SKM-1 treated with dmso at 0.1 percent for 144 hours (cell line): ENCODE data around the gene TMEM202.
"Not testable (repeated sequence)": the region's sequence is repeated elsewhere in the genome, so short reads cannot be mapped to it uniquely, and the experiment has no call there.

Experiments
- DNase-seq: peaks from one replicate; lab custom pipeline; 2025; ENCODE audit not compliant: unreplicated experiment; lab: John Stamatoyannopoulos, UW

The TMEM202 gene

DNA sequence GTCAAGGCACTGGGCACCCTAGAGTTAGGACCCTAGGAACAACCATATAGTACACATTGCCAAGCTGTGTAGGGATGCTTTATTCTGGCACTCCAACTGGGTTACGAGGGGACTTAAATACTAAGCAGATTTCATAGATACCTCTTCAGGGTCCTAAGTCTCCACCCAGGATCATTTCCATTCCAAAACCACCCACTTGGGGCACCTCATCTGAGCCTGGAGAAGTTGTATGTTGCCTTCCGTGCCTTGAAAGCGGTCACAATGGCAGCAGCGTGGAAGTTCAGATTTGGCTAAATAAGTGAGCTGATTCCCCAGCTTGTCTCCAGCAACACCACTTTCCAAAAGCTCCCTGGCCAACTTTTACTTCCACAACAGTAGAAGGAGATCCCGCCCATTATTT, 4.6 kb downstream of the TMEM202 start:
- DNase-seq, result no peak

DNA sequence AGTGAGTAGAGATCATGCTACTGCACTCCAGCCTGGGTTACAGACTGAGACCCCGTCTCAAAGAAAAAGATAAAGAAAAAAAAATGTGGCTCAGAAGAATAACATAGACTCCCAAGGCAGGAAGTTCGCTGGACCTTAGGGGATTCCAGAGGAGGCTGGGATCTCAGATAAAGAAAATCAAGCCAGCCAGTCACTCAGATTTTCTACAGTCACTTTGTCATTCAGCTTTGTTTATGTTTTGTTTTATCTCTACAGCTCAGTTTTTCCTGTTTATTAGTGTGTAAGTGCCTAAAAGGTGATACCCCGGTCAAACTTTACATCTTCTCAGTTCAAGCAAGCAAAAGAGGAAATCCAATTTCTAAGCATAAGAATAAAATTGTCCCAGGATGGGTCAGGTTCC, 6.3 kb downstream of the TMEM202 start:
- no peak for DNase-seq

DNA sequence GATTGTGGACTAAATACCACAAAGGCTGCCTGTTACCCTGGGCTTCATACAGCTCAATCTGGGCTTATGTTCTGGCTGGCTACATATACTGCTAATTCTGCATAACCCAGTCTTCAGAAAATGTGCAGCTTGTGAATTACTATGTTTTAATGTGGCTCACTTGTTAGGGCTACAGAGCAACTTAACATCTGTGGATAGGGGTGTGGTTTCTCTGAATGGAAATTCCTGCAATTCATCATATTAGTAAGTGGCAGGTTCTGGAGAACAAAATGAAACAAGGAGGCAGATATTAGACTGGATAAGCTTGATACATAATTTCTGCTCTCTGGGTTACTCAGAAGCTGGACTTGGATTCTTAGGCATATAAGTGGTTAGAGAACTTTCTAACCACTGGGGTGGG, 6.7 kb downstream of the TMEM202 start:
- no peak for DNase-seq

DNA sequence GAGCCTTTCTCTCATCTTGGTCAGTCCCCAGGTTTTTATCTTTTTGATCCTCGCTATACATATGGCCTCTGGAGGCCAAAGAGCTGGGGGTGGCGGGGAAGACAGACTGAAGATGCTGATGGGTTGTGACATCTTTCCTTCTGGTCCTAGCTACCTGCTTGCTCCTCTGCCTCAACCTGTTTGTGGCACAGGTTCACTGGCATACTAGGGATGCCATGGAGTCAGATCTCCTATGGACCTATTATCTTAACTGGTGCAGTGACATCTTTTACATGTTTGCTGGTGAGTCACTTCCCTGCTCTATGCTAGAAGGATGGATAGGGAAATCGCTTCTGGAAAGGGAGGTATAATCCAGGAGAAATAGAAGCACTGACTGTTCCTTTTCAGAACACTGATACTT, 8.8 kb downstream of the TMEM202 start:
- no peak for DNase-seq

DNA sequence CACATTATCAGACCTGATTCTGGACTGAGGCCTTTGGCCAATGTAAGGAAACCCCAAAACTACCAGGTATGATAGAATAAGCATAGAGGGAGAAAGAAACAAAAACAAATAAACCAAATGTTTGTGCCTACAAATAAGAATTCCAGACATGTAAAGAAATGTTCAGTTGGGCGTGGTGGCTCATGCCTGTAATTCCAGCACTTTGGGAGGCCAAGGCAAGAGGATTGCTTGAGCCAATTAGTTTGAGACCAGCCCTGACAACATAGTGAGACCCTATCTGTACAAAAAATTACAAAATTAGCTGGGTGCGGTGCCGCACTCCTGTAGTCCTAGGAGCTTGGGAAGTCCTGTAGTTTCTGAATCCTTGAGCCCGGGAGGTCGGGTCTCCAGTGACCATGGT, 13.0 kb downstream of the TMEM202 start:
- no peak for DNase-seq

DNA sequence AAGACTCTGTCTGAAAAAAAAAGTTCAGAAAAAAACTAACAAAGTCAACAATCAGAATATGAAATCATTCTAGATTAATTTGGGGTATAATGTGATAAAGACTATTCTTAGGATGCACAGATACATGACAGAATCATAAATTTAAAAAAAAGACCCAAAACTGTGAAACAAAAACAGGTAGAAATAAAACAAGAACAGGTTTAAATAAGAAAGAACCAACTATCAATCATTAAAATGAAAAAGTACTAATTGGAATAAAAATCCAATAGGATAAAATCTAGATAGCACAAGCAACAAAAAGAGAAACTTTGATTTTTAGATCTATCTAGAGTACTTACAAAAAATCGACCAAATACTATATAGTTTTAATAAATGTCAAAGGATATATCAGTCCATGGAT, 13.4 kb downstream of the TMEM202 start:
- no peak for DNase-seq

DNA sequence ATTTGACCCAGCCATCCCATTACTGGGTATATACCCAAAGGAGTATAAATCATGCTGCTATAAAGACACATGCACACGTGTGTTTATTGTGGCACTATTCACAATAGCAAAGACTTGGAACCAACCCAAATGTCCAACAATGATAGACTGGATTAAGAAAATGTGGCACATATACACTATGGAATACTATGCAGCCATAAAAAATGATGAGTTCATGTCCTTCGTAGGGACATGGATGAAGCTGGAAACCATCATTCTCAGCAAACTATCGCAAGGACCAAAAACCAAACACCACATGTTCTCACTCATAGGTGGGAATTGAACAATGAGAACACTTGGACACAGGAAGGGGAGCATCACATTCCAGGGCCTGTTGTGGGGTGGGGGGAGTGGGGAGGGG, 15.2 kb downstream of the TMEM202 start:
- DNase-seq, result not testable (repeated sequence)

DNA sequence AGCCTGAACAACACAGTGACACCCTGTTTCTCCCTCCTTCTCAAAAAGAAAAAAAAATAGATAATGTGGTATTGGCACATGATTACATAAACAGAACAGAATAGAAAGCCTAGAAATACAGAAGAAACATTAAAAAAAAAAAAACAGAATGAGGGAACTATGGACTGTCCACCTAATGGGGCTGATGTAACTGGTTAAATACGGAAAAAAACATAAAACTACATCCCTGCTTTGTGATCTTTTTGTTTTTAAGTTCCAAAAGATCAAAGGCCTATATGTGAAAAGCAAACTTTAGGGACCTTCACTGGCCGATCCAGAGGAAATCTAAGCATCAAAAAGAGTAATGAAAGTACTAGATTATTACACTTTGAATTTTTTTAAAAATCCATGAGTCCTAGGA, 17.2 kb downstream of the TMEM202 start:
- DNase-seq, result no peak

DNA sequence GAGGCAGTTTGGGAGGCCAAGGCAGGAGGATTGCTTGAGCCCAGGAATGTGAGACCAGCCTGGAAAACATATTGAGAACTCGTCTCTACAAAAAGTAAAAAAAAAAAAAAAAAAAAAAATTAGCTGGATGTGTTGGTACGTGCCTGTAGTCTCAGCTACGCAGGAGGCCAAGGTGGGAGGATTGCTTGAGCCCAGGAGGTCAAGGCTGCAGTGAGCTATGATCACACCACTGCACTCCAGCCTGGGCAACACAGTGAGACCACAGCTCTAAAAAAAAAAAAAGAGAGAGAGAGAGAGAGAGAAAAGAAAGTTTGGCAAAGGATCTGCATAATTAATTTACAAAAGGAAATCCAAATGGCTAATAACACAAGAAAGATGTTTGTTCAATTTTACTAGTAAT, 21.7 kb downstream of the TMEM202 start:
- not testable (repeated sequence) for DNase-seq

GRCh38 chr15:72420576-72420975, 22.5 kb downstream of the TMEM202 start:
- peak; percentile 53 for DNase-seq

DNA sequence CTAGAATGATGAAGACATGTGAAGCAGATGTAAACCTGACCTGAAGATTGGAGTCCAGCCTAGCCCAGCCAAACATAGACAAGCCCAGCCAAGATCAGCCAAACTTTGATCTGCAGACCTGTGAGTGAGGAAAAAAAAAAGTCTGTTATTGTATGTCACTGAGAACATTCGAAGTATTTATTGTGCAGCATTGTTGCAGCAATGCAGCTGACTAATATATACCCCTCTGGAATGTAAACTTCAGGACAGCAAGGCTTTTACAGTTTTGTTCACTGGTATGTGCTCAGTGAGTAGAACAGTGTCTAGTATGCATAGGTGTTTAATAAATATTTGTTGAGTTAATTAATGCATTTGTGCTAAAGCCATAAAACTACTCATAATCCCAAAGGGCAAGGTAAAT, 23.4 kb downstream of the TMEM202 start:
- DNase-seq, result no peak

DNA sequence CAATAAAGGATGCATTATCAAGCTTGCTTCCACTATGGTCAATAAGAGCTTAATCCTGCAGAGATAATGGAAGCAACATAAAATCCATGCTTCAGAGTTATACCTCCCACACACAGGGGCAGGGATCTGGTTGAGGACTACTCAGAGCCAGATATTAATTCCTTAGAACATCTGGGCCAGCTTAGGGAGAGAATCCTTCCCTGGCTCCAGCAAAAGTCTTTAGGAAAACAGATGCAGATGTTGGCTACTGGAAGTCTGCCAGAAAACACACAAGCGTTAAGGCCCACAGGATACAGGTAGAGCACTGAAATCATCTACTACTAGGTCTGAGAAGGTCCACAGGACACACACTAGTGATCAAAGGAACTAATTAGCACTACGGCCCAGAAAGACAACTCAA, 25.2 kb downstream of the TMEM202 start:
- DNase-seq, result no peak

DNA sequence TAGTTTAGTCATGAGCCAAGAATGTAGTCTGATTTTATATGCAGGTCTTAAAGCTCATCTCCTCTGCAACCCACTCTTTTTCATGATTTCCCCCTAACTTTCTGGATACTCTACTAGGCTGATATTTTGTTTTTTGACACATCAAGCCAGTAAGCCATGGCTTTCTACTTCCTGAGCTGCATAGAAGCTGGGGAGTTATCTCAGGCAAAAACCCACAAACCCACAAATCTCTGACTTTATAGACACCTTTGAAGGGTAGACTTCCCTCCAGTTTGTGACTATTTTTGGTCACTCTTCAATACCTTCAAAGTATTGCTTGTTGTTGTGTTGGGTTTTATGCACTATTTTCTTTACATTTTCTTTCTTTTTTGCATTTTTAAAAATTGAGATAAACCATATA, 28.6 kb downstream of the TMEM202 start:
- no peak for DNase-seq

DNA sequence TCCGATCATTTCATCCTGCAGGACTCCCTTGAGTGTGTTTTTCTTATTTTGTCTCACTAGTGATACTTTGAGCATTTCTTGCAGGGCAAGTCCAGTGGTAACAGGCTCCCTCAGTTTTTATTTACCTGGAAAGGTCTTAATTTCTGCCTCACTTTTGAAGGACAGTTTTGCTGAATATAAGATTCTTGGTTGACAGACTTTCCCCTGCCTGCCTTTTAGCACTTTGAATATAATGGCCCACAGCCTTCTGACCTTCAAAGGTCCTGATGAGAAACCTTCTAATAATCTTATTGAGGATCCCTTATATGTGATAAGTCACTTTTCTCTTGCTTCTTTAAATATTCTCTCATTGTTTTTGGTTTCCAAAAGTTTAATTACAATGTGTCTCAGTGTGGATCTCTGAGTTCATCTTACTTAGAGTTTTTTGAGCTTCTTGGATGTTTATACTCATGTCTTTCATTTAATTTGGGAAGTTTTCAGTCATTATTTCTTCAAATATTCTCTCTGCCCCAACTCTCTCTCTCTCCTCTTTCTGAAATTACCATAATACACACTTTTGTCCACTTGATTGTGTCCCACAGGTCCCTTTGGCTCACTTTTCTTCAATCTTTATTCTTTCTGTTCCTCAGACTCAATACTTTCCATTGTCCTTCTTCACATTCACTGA, 39.7 kb downstream of the TMEM202 start:
- DNase-seq, result no peak

GRCh38 chr15:72442848-72443247, 44.7 kb downstream of the TMEM202 start:
- not testable (repeated sequence) for DNase-seq

- no peak for DNase-seq
These were observed 47.3 kb downstream of the TMEM202 start for GRCh38 chr15:72445426-72445825.

DNA sequence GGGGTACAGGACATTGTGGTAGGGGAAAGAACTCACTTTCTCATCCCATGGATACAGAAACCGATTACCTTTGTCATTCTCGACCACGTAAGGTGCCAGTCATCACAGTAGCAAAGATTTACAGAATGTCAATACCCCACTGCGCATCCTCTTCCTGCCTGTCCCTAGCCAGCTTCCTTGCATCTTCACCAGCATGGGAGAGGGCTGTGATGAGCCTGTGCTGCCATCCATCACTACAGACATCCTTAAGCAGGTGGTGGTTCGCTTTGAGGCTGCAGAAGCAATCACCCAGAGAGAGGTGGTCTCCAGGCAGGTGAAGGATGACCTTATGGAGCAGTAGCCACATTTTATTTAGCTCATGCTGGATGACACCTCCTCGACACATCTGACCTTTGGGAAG, 52.7 kb downstream of the TMEM202 start:
- DNase-seq, result no peak

DNA sequence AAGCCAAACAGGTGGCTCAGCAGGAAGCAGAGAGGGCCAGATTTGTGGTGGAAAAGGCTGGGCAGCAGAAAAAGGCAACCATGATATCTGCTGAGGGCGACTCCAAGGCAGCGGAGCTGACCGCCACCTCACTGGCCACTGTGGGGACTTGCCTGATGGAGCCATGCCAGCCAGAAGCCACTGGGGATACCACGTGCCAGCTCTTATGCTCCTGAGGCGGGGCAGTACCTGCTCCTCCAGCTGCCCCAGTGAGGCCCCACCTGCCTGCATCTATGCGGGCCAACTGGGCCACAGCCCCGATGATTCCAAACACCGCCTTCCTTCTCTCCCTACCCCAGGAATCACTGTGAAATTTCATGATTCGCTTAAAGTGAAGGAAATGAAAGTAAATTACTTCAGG, 53.1 kb downstream of the TMEM202 start:
- no peak for DNase-seq

GRCh38 chr15:72456684-72457083, 58.6 kb downstream of the TMEM202 start:
- DNase-seq, result no peak
